H4 (cell line): ENCODE measurements around the gene STAC2. TPM values are rescaled to one million over a fixed set of nuclear protein-coding genes. Genes with fewer than 3 reads are reported as not detected.

Experiments used
- DNase-seq: peaks from one replicate; pipeline ENCODE4 v3.0.0-alpha.2; 2015; ENCODE audit warnings: low spot score
- total RNA-seq: library from RNA; depleted of rRNA; stranded (reverse); fragments of >200 nt; shearing (Covaris generic); gene quantifications from 2 replicates; pipeline ENCODE4 v1.2.3, GENCODE V29; 2014

STAC2 gene
- total RNA-seq, 1 experiment from 2014 or later: 0.04 TPM

DNA sequence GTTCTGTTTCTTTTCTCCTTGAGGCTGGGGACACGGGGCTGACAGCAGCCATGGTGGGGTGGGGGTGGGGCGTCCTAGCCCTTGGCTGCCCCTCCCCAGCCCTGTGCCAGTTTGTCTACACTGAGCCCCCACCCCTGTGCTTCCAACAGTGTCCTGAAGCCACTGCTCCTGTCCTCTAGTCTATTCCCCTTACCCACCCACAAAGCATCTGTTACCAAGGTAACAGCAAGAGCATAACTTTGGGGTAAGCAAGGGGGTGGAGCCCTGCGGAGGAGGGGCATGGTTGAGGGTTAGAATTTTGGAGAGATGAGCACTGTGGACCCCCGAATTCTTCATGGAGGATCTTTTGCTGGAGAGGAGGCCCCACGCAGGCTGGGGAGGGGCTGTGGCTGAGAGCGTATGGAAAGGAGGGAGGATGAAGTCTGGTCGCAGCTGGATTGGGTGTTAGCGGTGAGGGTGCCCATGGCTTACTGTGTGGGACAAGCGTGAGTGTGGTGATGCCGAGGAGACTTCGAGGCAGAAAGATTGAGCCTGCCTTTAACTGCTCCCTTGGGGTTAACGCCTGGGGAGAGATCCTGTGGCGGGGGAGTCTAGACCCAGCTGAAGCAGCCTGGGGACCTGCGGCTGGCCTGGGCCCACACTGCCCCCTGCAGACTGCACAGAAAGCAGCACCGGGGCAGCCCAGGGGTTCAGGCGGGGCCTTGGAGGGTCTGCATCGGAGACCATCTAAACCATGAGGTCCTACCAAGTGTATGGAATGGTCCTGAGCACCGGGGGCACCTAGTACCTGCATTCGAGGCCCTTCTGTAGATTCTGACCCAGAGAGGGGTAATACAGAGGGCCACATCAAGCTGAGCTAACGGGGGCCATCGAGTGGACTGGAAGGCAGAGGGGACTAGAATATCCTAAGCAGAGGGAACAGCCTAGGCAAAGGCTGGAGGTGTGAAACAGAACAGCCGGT lies 6.1 kb upstream of the STAC2 start:
- peak; percentile 2 for DNase-seq

GRCh38 chr17:39231091-39231561 lies 5.4 kb upstream of the STAC2 start:
- DNase-seq: no peak

DNA sequence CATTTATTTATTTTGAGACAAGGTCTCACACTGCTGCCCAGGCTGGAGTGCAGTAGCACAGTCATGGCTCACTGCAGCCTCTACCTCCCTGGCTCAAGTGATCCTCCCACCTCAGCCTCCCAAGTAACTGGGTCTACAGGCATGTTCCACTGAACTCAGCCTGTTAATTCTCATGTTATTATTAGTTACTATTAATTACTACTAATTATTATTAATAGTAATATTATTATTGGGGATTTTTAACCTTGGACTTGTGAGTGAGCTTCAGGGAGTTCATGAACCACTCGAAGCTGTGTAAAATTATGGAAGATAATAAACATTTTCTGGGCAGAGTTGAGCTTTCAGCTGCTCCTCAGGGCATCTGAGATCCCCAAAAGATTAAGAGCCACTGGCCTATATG lies 4.6 kb upstream of the STAC2 start:
- no peak for DNase-seq

GRCh38 chr17:39229274-39229913 lies 3.6 kb upstream of the STAC2 start:
- DNase-seq: peak; percentile 39

DNA sequence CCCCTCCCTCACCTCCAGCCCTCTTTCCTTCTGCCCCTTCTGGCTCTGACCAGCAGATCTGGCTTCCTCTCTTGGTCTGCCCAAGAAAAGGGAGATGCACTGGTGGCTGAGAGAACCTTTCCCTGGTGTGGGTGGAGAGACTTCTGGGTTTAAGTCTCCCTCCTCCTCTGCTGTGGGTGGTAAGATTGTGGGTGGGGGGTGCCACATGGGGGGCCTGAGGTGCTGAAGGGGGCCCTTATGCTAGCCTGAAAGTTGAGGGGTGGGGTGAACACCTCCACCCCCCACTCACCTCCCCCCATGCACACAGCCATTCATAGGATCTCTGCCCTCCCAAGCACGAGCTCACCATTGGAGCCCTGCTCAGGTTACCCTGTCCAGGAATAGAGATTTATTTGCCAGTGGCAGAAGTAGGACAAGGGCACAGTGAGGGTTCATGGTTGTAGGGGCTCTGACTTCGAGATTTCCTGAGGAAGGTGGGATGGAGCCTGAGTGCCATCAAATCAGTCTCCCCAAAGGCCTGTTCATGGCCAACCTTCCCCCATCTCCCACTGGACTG lies 1.7 kb upstream of the STAC2 start:
- no peak for DNase-seq

DNA sequence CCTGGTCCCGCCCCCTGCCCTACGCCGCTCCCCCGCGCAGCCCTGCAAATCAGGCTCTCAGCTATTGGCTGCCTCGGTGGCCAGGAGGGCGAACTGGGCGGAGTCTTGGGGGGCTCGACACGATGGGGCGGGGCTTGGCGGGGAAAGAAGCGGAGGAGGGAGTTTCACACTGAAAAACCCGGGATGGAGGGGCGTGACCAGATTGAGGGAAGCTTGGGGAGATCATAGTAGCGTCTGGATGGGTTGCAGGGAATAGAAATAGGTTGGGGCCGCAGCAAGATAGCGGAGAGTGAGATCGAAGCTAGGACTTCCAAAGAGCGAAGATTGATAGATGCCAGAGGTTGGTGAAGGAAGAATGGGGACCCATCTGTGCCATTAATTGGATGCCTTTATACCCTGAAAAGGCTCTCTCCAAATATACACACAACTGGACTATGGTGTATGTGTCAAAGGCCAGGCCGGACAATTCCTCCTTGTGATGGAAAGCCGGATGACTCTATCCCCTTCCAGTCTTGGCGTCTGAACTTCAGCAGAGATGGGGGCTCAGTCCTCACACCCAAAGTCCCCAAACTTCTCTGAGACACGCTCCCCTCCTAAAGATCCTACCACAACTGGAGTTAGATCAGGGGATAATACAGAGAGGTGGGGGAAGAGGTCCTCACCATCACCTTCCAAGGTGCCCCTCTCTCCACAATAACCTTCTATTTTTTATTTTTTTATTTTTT lies 376 bp upstream of the STAC2 start:
- DNase-seq: peak; percentile 50

- DNase-seq: no peak
Observed at GRCh38 chr17:39224778-39225307, 902 bp downstream of the STAC2 start.

DNA sequence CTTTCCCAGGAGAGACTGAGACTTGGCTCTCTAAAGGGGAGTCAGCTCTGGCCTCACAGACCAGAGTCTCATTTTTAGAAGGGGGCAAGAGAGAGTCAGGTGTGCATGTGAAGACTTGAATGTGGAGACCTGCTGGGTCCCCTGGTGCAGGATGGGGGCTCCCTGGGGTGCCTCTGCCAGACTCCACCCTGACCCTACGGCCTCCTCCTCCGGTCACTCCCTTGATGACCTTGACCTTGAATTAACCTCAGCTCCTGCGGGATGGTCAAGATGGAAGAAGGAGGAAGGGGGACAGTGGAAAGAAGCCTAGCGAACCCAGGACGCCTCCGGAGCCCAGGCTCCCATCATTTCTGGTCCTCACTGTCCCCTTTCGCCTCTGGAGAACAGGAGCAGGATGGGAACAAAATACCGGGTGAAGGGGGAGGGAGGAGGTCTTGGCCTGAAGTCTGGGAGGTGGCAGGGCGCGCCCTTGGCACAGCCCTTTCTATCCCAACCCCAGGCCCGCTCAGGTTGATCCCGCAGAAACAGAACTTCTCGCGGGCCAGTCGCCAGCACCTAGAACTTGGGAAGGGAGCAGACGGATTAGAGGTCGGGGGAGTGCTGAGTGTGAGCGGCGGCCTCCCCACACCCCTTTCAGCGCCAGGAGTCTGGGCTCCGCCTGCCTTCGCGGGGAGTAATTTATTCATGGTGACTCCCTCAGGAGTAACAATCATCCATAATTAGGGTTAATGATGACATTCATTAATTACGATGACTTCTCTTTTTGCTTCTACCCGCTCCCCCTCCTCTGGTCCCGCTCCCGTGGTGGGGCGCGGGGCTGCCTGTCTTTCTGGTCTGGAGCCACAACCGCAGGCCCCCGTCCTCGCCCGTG lies 1.6 kb downstream of the STAC2 start:
- no peak for DNase-seq

GRCh38 chr17:39222866-39223834 lies 2.6 kb downstream of the STAC2 start:
- DNase-seq: no peak

DNA sequence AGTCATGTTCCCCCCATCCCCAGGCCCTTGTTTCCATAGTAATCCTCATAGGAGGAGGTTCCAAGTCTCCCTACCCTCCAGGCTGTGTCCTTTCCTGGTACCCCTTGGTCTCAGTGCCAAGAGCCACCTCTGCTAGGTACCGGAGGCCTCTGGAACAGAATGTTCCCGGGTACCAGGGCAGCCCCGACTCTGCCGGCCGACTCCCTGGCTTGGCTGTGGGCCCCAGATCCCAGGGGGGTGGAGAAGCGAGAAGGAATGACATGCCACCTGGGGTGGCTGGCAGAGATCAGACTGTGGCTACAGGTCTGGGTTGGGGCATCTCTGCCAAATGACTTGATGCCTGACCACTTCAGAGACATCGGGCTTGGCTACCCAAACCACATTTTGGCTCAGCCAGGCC lies 3.6 kb downstream of the STAC2 start:
- DNase-seq: no peak

DNA sequence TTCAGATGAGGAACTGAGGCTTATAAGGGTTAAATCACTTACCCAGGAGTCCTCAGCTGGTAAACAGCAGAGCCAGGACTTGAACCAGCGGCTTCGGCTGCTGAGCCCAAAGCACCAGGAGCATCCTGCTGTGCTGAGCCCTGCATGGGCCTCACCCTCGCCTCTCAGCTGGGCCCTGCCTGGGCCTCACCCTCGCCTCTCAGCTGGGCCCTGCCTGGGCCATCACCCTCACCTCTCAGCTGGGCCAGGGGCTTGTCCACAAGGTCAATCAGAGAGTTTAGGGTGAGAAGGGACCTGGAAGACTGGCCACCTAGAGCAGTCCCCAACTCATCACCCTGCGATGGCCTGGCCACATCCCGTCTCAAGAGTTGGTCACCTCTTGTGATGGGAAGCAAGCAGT lies 4.2 kb downstream of the STAC2 start:
- no peak for DNase-seq

DNA sequence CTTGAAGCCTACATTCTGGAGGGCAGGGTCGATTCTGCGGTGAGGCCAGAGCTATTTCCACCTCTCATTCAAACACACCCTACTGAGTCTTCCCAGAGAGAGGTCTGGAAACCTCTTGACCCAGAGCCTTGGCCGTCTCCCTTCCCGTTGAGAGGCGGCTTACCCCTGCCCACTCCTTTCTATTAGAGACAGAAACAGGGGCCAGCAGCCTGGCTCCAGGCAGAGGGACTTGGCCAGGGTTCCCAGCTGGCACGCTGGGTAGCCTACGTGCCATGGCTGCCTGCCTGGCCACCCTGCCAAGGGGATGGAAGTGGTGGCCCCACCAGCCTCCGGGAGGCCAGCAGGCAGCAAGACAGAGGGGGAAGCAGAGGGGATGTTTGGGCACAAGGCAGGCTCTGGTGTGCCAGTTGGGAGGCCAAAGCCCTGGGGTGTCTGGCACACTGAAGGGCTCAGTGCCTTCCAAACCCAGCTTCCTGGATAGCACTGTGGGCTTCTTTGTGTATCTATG lies 6.0 kb downstream of the STAC2 start:
- no peak for DNase-seq

DNA sequence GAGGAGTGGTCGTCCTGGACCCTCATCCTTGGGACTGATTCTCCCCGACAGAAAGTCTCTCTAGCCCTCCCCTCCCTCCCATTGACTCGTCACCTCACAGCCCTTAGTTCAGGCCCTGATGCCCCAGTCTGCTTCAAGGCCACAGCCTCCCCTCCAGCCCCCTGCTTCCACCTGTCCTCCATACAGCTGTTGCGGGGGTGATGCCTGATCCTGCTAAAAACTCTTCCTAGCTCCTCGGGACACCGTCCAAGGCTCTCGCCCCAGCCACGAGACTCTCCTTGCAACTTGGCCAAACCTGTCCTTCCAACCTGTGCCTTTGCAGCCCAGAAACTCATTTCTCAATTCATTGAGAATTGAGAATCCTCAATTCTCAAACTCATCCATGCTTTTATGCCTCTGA lies 6.8 kb downstream of the STAC2 start:
- no peak for DNase-seq

DNA sequence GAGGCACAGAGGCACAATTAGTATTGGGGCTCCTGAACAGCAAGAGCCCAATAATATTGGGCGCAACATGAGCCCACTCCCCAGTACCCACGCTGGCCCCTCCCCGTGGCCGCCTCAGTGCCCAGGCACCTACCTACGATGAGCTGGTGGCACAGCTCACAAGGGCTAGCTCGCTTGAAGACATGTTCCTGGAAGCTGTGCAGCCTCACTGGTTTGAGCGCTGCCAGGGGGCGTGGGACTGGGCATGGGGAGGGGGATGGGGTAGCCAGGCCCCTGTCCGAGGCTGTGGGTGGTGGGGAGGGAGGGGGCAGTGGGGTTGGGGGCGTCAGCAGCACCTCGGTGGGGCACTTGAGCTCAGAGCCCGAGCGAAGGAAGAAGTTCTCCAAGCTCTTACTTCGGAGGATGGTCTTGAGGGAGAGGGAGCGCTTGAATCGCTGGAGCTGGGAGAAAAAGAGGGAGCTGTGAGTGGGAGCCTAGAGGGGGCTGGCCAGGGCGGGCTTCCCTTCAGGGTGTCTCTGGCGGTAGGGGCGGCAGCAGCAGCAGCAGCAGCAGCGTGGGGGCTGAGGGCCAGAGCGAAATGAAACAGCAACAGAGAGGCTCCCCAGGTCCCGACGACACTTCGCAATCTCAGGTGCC lies 7.9 kb downstream of the STAC2 start:
- no peak for DNase-seq

- peak; percentile 63 for DNase-seq
Observed at GRCh38 chr17:39213852-39214251, 11.9 kb downstream of the STAC2 start.

- no peak for DNase-seq
Observed at GRCh38 chr17:39212841-39213480, 12.8 kb downstream of the STAC2 start.

DNA sequence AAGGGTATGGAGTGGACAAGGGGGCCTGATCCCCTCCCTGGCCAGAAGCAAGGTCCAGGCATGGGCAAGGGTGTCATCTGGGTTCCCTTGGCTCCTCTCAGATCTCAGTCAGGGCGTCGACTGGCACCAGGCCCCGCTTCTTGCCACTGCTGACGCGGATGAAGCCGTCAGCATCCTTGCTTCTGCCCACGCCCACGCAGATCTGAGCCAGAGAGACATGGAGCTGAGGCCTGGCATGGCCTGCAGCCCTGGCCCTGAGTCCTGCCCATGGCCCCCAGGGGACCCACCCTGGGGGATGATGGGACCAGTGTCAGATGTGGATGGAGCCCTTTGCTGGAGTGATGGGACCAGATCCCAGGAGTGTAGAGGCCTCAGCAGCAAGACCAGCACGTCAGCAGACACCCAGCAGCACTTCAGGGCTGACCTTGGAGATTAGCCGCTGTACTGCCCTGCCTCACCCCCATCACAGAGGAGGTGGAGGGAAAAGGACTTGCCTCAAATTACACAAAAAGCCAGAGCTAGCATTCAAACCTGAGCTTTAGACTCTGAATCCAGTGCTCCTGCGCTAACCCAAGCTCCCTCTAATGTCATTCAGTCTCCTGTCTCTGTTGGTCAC lies 13.4 kb downstream of the STAC2 start:
- no peak for DNase-seq

DNA sequence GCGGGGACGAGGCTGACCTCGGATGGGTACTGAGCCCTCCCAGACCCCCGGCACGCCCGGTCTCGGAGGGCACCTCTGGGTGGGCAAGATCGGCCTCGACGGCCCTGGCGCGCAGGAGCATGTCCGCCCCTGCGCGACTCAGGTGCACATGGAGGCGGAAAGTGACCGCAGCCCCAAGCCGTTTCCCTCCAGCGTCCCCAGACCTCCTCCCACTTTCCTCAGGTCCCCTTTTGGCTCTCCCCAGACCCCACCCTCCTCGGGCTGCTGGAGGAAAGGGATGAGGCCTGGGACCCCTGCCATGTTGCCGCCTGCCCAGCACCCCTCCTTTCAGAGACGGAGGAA lies 15.7 kb downstream of the STAC2 start:
- no peak for DNase-seq
